Measurements from ENCODE around the gene CCDC149.

DNA sequence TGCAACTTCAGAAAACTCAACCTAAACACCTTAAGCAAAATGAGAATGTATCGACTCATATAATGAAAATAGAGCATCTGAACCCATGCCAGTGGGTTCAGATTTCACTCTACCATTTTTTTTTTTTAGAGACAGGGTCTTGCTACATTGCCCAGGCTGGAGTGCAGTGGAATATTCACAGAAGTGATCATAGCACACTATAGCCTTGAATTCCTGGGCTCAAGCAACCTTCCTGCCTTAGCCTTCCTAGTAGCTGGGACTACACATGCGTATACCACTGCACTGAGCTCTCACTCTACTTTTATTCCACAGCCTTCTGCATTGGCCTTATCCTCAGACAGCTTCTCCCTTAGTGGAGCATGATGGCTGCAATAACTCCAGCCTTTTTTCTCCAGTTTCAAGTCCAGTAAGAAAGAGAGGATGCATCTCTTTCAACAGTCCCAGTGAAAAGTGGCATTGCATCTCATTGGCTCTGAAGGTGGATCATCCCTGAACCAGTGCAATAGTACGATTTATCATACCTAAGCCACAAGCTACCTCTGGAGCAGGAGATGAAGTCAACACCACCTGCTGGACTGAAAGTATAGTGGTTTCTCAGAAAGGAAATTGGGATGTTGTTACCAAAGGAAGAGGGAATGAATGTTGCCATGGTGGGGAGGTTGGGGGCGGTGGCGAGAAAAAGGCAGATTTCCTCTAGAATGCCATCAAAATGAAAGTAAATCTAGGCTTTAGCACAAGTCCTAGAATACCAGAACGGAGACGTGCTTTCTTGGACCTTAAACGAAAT, 119.4 kb downstream of the CCDC149 start:
- TF ChIP-seq, protein P1, sequence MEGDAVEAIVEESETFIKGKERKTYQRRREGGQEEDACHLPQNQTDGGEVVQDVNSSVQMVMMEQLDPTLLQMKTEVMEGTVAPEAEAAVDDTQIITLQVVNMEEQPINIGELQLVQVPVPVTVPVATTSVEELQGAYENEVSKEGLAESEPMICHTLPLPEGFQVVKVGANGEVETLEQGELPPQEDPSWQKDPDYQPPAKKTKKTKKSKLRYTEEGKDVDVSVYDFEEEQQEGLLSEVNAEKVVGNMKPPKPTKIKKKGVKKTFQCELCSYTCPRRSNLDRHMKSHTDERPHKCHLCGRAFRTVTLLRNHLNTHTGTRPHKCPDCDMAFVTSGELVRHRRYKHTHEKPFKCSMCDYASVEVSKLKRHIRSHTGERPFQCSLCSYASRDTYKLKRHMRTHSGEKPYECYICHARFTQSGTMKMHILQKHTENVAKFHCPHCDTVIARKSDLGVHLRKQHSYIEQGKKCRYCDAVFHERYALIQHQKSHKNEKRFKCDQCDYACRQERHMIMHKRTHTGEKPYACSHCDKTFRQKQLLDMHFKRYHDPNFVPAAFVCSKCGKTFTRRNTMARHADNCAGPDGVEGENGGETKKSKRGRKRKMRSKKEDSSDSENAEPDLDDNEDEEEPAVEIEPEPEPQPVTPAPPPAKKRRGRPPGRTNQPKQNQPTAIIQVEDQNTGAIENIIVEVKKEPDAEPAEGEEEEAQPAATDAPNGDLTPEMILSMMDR (IDR thresholded peaks at IDR 0.05; ENCODE audit: insufficient read depth, low read depth, low read length): no peak
- TF ChIP-seq EZH2 (IDR thresholded peaks at IDR 0.05; ENCODE audit: insufficient read depth, low read length): no peak

Measured in astrocyte (in vitro differentiated cells and primary cell).